SH-SY5Y (cell line): Measurements from ENCODE around the gene CCDC158.

Experiments
- GATA2 ChIP-seq: IDR thresholded peaks from 2 replicates; pipeline ENCODE4 v1.6.1; 2011; ENCODE audit warnings: mild to moderate bottlenecking, low read depth, low read length
- GATA3 ChIP-seq: IDR thresholded peaks from 2 replicates; pipeline ENCODE4 v1.6.1; 2011; ENCODE audit warnings: low read depth, mild to moderate bottlenecking, low read length, moderate library complexity

DNA sequence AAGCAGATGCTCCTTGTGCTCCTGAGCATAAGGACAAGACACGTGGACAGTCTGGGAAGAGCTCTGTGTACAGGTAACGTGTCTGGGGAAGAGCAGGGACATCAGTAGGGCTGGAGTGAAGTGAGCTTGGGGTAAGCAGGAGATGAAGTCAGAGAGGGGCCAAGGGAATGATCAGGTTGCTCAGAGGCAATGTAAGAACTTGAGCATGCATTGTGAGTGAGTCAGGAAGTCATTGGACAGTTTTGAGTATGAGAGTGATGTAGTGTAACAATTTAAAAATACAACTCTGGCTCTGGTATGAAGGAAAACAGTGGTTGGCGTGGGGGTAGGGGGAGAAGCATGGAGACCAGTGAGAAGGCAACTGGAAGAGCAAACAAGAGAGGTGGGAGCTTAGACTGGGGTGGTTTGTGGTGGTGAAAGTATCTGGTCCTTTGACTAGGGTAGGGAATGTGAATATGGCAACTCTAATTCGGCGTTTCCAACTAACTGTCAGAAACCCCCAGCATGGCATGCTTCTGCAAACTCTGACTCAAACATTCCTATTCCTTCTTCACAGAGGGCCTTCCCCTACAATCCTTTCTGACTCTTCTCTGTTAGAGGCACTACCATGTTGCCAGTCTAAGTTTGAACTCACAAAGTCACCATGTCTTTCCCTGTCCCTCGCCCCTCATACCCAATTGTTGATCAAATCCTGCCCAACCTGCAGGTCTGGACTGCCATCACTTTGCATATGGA is 57.2 kb downstream of the CCDC158 start:
- TF ChIP-seq GATA2 = no peak
- TF ChIP-seq GATA3 = no peak
